GM23338 (cell line): ENCODE measurements around the gene RIT1. TPM values are rescaled to one million over a fixed set of nuclear protein-coding genes. Genes with fewer than 3 reads are reported as not detected.

Source experiments
- ATAC-seq: fragments of 200-7000 bp; cut with Tn5 transposase; 3 replicates; pipeline ENCODE4 v1.9.1; 2020
- DNase-seq: peaks from one replicate; pipeline ENCODE4 v3.0.0-alpha.2; 2015; ENCODE audit warnings: low spot score
- H2AFZ ChIP-seq: fragments of 200-600 bp; sonication (generic); 2 replicates; pipeline ENCODE4 v1.8.0; 2016; ENCODE audit warnings: antibody characterized with exemption, mild to moderate bottlenecking, moderate library complexity
- H3F3A ChIP-seq: fragments of 200-600 bp; sonication (generic); replicated peaks from 2 replicates; pipeline ENCODE4 v1.8.0; 2017; ENCODE audit warnings: antibody characterized with exemption, mixed run types, low read depth
- H3K27ac ChIP-seq: fragments of 200-600 bp; sonication (generic); 2 replicates; pipeline ENCODE4 v1.6.1; 2016; ENCODE audit warnings: low read depth
- H3K27me3 ChIP-seq: fragments of 200-600 bp; sonication (generic); 2 replicates; pipeline ENCODE4 v1.8.0; 2016; ENCODE audit warnings: mild to moderate bottlenecking, mixed run types, moderate library complexity; ENCODE audit not compliant: insufficient read depth
- H3K36me3 ChIP-seq: fragments of 200-600 bp; sonication (generic); 2 replicates; pipeline ENCODE4 v1.8.0; 2016; ENCODE audit warnings: mild to moderate bottlenecking; ENCODE audit not compliant: insufficient read depth
- H3K4me1 ChIP-seq: fragments of 200-600 bp; sonication (generic); 2 replicates; pipeline ENCODE4 v1.8.0; 2016; ENCODE audit warnings: mild to moderate bottlenecking, moderate library complexity; ENCODE audit not compliant: insufficient read depth
- H3K4me2 ChIP-seq: fragments of 200-600 bp; sonication (generic); 2 replicates; pipeline ENCODE4 v1.7.1; 2017; ENCODE audit warnings: mixed run types
- H3K4me3 ChIP-seq: fragments of 200-600 bp; sonication (generic); 2 replicates; pipeline ENCODE4 v1.6.1; 2016; ENCODE audit warnings: mixed run types
- H3K79me2 ChIP-seq: fragments of 200-600 bp; sonication (generic); replicated peaks from 2 replicates; pipeline ENCODE4 v1.8.0; 2017; ENCODE audit warnings: mild to moderate bottlenecking; ENCODE audit not compliant: insufficient read depth
- H3K9me2 ChIP-seq: fragments of 200-600 bp; sonication (generic); 2 replicates; pipeline ENCODE4 v1.8.0; 2017; ENCODE audit not compliant: insufficient read depth
- H4K20me1 ChIP-seq: fragments of 200-600 bp; sonication (generic); replicated peaks from 2 replicates; pipeline ENCODE4 v1.8.0; 2017; ENCODE audit warnings: mild to moderate bottlenecking; ENCODE audit not compliant: insufficient read depth
- H3K27ac Mint-ChIP-seq: 2 replicates; pipeline ENCODE4 v1.8.0; 2020; ENCODE audit warnings: inconsistent platforms, mild to moderate bottlenecking, moderate library complexity, mixed read lengths
- H3K27me3 Mint-ChIP-seq: 3 replicates; pipeline ENCODE4 v1.8.0; 2022; ENCODE audit warnings: low read depth, mild to moderate bottlenecking, moderate library complexity, mixed read lengths, inconsistent platforms; ENCODE audit not compliant: insufficient read depth, poor library complexity
- H3K36me3 Mint-ChIP-seq: 3 replicates; pipeline ENCODE4 v1.8.0; 2021; ENCODE audit warnings: low read depth, mild to moderate bottlenecking, inconsistent platforms, moderate library complexity, mixed read lengths
- H3K4me1 Mint-ChIP-seq: 3 replicates; pipeline ENCODE4 v1.8.0; 2020; ENCODE audit warnings: mild to moderate bottlenecking, inconsistent platforms, mixed read lengths
- H3K4me3 Mint-ChIP-seq: 3 replicates; pipeline ENCODE4 v1.8.0; 2021; ENCODE audit warnings: moderate library complexity, mild to moderate bottlenecking, inconsistent platforms, mixed read lengths
- H3K9me3 Mint-ChIP-seq: 3 replicates; pipeline ENCODE4 v1.8.0; 2020; ENCODE audit warnings: moderate library complexity, mild to moderate bottlenecking, inconsistent platforms, mixed read lengths
- CREB1 ChIP-seq: fragments of 250-450 bp; sonication (Bioruptor Pico); IDR thresholded peaks from 2 replicates; pipeline ENCODE4 v1.5.0; 2020; ENCODE audit warnings: low read depth, mild to moderate bottlenecking, moderate library complexity
- EZH2 ChIP-seq: fragments of 200-600 bp; sonication (generic); IDR thresholded peaks from one replicate; pipeline ENCODE4 v1.8.0; 2017; ENCODE audit warnings: antibody characterized with exemption, mild to moderate bottlenecking, low read depth; ENCODE audit not compliant: unreplicated experiment
- EZH2phosphoT487 ChIP-seq: fragments of 200-600 bp; sonication (generic); IDR thresholded peaks from one replicate; pipeline ENCODE4 v1.8.1; 2018; ENCODE audit warnings: antibody characterized with exemption; ENCODE audit not compliant: unreplicated experiment
- JUNB ChIP-seq: IDR thresholded peaks from one replicate; pipeline ENCODE4 v1.6.1; 2016; ENCODE audit warnings: antibody characterized with exemption; ENCODE audit not compliant: unreplicated experiment
- NANOG ChIP-seq: IDR thresholded peaks from 2 replicates; pipeline ENCODE4 v1.6.1; 2016; ENCODE audit warnings: antibody characterized with exemption, borderline replicate concordance
- POLR2AphosphoS5 ChIP-seq: IDR thresholded peaks from 2 replicates; pipeline ENCODE4 v1.6.1; 2016; ENCODE audit warnings: antibody characterized with exemption, low read depth
- ZNF114 ChIP-seq: fragments of 250-450 bp; sonication (Bioruptor Pico); IDR thresholded peaks from 2 replicates; pipeline ENCODE4 v1.5.0; 2020; ENCODE audit warnings: mild to moderate bottlenecking, moderate library complexity
- ZNF331 ChIP-seq: fragments of 250-450 bp; sonication (Bioruptor Pico); IDR thresholded peaks from 2 replicates; pipeline ENCODE4 v1.5.0; 2020; ENCODE audit warnings: low read depth, mild to moderate bottlenecking, moderate library complexity
- polyA plus RNA-seq: library from polyadenylated mRNA; unstranded; fragments of >200 nt; fragmentation: Nextera tagmentation; extraction: Ambion mirVana; gene quantifications from 2 replicates; pipeline ENCODE4 v1.2.1, GENCODE V29; 2016
- total RNA-seq: library from RNA; depleted of rRNA; stranded (reverse); fragments of >200 nt; shearing (Covaris generic); gene quantifications from 2 replicates; pipeline ENCODE4 v1.2.3, GENCODE V29; 2014
- TF ChIP-seq, protein P1 (sequence below): IDR thresholded peaks from one replicate; pipeline ENCODE4 v1.6.1; 2018; ENCODE audit warnings: antibody characterized with exemption; ENCODE audit not compliant: unreplicated experiment
- TF ChIP-seq, protein P2 (sequence below), 2 experiments: fragments of 200-600 bp in 1 of 2; sonication (generic) in 1 of 2; conservative IDR thresholded peaks; 2 replicates each; pipeline versions ENCODE4 v1.5.1 to v1.6.1; 2016 to 2017; ENCODE audit warnings: antibody characterized with exemption in 2 of 2, low read depth in 2 of 2, mild to moderate bottlenecking in 2 of 2, moderate library complexity in 1 of 2
- TF ChIP-seq, protein P3 (sequence below): IDR thresholded peaks from 2 replicates; pipeline ENCODE4 v1.6.1; 2016; ENCODE audit warnings: antibody characterized with exemption

RIT1 gene
- total and polyA plus RNA-seq, 2 experiments from 2014 or later, result 21.5 to 24.4 TPM

DNA sequence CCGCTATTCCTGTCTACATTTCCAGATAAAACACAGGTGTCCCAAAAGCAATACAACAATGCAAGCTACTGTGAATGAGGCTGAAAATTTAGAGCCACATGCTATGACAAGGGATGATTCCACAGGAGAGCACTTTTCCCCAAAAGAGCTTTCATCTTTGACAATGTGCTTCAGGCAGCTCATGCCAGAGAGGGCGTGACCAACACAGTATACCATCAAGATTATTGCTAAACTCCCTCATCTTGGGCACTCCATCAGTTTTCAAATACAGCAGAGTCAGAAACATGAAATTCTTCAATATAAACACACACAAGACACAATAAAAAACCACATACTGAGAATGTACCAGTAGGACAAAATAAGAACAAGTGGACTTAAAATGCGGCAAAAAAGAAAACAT is 60.8 kb downstream of the RIT1 start:
- H3K9me2 ChIP-seq, result no peaks in the 10 kb centered on the region
- H3K4me3 Mint-ChIP-seq, result no peak overlapping the region
- H3K79me2 ChIP-seq, result peaks cover 99% of the 10 kb centered on the region
- no peak overlapping the region for H3K27ac ChIP-seq
- H3K27me3 Mint-ChIP-seq, result no peaks in the 10 kb centered on the region
- no peak overlapping the region for H2AFZ ChIP-seq
- H3K36me3 ChIP-seq, result peaks cover 30% of the 10 kb centered on the region
- no peaks in the 10 kb centered on the region for H3K9me3 Mint-ChIP-seq
- TF ChIP-seq, protein P1, sequence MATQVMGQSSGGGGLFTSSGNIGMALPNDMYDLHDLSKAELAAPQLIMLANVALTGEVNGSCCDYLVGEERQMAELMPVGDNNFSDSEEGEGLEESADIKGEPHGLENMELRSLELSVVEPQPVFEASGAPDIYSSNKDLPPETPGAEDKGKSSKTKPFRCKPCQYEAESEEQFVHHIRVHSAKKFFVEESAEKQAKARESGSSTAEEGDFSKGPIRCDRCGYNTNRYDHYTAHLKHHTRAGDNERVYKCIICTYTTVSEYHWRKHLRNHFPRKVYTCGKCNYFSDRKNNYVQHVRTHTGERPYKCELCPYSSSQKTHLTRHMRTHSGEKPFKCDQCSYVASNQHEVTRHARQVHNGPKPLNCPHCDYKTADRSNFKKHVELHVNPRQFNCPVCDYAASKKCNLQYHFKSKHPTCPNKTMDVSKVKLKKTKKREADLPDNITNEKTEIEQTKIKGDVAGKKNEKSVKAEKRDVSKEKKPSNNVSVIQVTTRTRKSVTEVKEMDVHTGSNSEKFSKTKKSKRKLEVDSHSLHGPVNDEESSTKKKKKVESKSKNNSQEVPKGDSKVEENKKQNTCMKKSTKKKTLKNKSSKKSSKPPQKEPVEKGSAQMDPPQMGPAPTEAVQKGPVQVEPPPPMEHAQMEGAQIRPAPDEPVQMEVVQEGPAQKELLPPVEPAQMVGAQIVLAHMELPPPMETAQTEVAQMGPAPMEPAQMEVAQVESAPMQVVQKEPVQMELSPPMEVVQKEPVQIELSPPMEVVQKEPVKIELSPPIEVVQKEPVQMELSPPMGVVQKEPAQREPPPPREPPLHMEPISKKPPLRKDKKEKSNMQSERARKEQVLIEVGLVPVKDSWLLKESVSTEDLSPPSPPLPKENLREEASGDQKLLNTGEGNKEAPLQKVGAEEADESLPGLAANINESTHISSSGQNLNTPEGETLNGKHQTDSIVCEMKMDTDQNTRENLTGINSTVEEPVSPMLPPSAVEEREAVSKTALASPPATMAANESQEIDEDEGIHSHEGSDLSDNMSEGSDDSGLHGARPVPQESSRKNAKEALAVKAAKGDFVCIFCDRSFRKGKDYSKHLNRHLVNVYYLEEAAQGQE, result no peak
- TF ChIP-seq CREB1, result no peak
- no peak for TF ChIP-seq NANOG
- TF ChIP-seq ZNF331 (CRISPR knock-in tag), result no peak
- no peaks in the 10 kb centered on the region for H3K27me3 ChIP-seq
- H3K4me1 Mint-ChIP-seq, result peaks cover 6% of the 10 kb centered on the region
- H3F3A ChIP-seq, result peaks cover 3% of the 10 kb centered on the region
- ATAC-seq (no peak), DNase-seq (no peak)
- peaks cover 80% of the 10 kb centered on the region for H3K36me3 Mint-ChIP-seq
- H3K4me2 ChIP-seq, result no peak overlapping the region
- H3K27ac Mint-ChIP-seq, result no peak overlapping the region
- no peaks in the 10 kb centered on the region for H3K4me1 ChIP-seq
- H4K20me1 ChIP-seq, result peaks cover 29% of the 10 kb centered on the region
- no peak overlapping the region; the same call in 1 of the 2 replicates for H3K4me3 ChIP-seq

DNA sequence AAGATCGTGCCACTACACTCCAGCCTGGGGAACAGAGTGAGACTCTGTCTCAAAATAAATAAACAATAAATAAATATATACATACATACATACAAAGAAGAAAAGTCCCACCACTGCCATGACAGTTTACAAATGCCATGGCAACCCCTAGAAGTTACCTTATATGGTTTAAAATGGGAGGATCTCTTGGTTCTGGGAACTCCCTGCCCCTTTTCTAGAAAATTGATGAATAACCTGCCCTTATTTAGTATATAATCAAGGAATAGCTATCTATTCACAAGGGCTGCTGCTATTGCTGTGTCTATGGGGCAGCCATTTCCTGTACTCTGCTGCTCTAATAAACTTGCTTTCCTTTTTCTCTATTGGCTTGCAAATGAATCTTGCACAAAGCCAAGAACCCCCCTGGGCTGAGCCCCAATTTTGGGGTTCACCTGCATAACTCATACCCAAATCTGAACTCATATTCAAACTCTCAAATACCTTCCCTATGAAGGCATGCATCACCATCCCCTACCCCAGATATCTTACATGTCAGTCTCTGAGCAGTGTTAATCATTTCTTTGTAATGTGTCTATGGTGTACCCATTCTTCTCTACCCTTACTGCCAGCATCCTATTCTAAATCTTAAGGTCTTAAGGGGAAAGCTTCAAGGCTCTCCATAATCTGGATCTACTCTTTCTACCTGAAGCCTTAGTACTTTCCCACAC is 63.2 kb downstream of the RIT1 start:
- no peak overlapping the region for H3K4me2 ChIP-seq
- no peak overlapping the region for H3K4me3 ChIP-seq
- H3K27me3 ChIP-seq, result no peaks in the 10 kb centered on the region
- H3K4me1 ChIP-seq, result no peaks in the 10 kb centered on the region
- peaks cover 21% of the 10 kb centered on the region for H3K36me3 ChIP-seq
- Mint-ChIP-seq H3K27ac (no peak overlapping the region), H3K4me3 (no peak overlapping the region), H3K9me3 (no peaks in the 10 kb centered on the region), H3K27me3 (no peaks in the 10 kb centered on the region), H3K4me1 (peaks cover 6% of the 10 kb centered on the region), H3K36me3 (peaks cover 73% of the 10 kb centered on the region)
- ATAC-seq (no peak), DNase-seq (no peak)
- peaks cover 99% of the 10 kb centered on the region for H3K79me2 ChIP-seq
- peaks cover 39% of the 10 kb centered on the region for H4K20me1 ChIP-seq
- no peaks in the 10 kb centered on the region for H3K9me2 ChIP-seq
- no peak overlapping the region for H3K27ac ChIP-seq
- no peak overlapping the region for H2AFZ ChIP-seq
- no peaks in the 10 kb centered on the region; the same call in 1 of the 2 replicates for H3F3A ChIP-seq
- no peak for TF ChIP-seq ZNF114 (CRISPR knock-in tag)
- no peak for TF ChIP-seq JUNB
- no peak for TF ChIP-seq EZH2phosphoT487
- TF ChIP-seq, protein P1, result no peak
- no peak for TF ChIP-seq POLR2AphosphoS5
- TF ChIP-seq EZH2, result no peak
- TF ChIP-seq, protein P2, sequence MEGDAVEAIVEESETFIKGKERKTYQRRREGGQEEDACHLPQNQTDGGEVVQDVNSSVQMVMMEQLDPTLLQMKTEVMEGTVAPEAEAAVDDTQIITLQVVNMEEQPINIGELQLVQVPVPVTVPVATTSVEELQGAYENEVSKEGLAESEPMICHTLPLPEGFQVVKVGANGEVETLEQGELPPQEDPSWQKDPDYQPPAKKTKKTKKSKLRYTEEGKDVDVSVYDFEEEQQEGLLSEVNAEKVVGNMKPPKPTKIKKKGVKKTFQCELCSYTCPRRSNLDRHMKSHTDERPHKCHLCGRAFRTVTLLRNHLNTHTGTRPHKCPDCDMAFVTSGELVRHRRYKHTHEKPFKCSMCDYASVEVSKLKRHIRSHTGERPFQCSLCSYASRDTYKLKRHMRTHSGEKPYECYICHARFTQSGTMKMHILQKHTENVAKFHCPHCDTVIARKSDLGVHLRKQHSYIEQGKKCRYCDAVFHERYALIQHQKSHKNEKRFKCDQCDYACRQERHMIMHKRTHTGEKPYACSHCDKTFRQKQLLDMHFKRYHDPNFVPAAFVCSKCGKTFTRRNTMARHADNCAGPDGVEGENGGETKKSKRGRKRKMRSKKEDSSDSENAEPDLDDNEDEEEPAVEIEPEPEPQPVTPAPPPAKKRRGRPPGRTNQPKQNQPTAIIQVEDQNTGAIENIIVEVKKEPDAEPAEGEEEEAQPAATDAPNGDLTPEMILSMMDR (conservative IDR thresholded peaks at IDR 0.05; ENCODE audit: low read depth in 2 of 2), result no peak
- TF ChIP-seq, protein P3, sequence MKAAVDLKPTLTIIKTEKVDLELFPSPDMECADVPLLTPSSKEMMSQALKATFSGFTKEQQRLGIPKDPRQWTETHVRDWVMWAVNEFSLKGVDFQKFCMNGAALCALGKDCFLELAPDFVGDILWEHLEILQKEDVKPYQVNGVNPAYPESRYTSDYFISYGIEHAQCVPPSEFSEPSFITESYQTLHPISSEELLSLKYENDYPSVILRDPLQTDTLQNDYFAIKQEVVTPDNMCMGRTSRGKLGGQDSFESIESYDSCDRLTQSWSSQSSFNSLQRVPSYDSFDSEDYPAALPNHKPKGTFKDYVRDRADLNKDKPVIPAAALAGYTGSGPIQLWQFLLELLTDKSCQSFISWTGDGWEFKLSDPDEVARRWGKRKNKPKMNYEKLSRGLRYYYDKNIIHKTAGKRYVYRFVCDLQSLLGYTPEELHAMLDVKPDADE, result no peak
- no peak for TF ChIP-seq NANOG
